Measurements from ENCODE around the gene SULT1A3.
"Not testable (repeated sequence)": the region's sequence is repeated elsewhere in the genome, so short reads cannot be mapped to it uniquely, and the experiment has no call there.

DNA sequence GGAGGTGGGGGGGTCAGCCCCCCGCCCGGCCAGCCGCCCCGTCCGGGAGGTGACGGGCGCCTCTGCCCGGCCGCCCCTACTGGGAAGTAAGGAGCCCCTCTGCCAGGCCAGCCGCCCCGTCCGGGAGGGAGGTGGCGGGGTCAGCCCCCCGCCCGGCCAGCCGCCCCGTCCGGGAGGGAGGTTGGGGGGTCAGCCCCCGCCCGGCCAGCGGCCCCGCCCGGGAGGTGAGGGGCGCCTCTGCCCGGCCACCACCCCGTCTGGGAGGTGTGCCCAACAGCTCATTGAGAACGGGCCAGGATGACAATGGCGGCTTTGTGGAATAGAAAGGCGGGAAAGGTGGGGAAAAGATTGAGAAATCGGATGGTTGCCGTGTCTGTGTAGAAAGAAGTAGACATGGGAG lies 28.9 kb upstream of the SULT1A3 start:
- TF ChIP-seq, protein P1, sequence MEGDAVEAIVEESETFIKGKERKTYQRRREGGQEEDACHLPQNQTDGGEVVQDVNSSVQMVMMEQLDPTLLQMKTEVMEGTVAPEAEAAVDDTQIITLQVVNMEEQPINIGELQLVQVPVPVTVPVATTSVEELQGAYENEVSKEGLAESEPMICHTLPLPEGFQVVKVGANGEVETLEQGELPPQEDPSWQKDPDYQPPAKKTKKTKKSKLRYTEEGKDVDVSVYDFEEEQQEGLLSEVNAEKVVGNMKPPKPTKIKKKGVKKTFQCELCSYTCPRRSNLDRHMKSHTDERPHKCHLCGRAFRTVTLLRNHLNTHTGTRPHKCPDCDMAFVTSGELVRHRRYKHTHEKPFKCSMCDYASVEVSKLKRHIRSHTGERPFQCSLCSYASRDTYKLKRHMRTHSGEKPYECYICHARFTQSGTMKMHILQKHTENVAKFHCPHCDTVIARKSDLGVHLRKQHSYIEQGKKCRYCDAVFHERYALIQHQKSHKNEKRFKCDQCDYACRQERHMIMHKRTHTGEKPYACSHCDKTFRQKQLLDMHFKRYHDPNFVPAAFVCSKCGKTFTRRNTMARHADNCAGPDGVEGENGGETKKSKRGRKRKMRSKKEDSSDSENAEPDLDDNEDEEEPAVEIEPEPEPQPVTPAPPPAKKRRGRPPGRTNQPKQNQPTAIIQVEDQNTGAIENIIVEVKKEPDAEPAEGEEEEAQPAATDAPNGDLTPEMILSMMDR (IDR thresholded peaks at IDR 0.05), result not testable (repeated sequence)
- not testable (repeated sequence) for TF ChIP-seq SIN3A (IDR thresholded peaks at IDR 0.05; ENCODE audit: borderline replicate concordance, insufficient read depth, low read depth, low read length); POLR2AphosphoS5 (IDR thresholded peaks at IDR 0.05; ENCODE audit: low read depth, low read length)
